B cell (primary cell): ENCODE measurements around the gene GNAT3.

Experiments used
- EZH2 ChIP-seq: IDR thresholded peaks from 2 replicates; pipeline ENCODE4 v1.6.1; 2012; ENCODE audit warnings: borderline replicate concordance, low read depth, mild to moderate bottlenecking, moderate library complexity, low read length; ENCODE audit not compliant: insufficient read depth, poor library complexity, severe bottlenecking
- TF ChIP-seq, protein P1 (sequence below): fragments of 200-600 bp; IDR thresholded peaks from one replicate; pipeline ENCODE4 v1.8.0; 2022; ENCODE audit warnings: antibody characterized with exemption, mild to moderate bottlenecking

DNA sequence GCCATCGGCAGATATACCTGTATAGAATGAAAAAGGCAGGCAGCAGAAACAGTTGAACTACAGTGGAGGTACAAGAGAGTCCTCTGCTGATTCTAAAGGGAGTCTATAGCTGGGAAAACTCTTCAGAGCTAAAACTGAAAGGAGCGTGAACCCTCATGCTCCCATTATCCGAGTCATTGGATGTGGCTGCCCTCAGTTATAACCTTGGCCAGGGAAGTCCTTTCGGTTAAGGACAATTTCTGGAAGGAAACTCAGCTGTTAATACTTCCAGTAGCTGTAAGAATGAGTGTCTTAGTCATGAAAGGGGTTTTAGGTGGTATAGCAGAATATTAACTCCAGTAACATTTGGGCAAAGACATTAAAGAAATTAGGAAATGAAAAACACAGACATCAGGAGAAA lies 14.6 kb upstream of the GNAT3 start:
- TF ChIP-seq EZH2, result no peak
- TF ChIP-seq, protein P1, sequence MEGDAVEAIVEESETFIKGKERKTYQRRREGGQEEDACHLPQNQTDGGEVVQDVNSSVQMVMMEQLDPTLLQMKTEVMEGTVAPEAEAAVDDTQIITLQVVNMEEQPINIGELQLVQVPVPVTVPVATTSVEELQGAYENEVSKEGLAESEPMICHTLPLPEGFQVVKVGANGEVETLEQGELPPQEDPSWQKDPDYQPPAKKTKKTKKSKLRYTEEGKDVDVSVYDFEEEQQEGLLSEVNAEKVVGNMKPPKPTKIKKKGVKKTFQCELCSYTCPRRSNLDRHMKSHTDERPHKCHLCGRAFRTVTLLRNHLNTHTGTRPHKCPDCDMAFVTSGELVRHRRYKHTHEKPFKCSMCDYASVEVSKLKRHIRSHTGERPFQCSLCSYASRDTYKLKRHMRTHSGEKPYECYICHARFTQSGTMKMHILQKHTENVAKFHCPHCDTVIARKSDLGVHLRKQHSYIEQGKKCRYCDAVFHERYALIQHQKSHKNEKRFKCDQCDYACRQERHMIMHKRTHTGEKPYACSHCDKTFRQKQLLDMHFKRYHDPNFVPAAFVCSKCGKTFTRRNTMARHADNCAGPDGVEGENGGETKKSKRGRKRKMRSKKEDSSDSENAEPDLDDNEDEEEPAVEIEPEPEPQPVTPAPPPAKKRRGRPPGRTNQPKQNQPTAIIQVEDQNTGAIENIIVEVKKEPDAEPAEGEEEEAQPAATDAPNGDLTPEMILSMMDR, result no peak
